GM08714 (cell line): ENCODE measurements around the gene GCHFR.

Experiments used
- H3K4me3 ChIP-seq: fragments of 200-500 bp; sonication (Bioruptor generic); 2 replicates; pipeline ENCODE4 v1.5.1; 2014; ENCODE audit warnings: mild to moderate bottlenecking, low read length, inconsistent platforms
- ZNF274 ChIP-seq: IDR thresholded peaks from 2 replicates; pipeline ENCODE4 v1.6.1; 2012; ENCODE audit warnings: mild to moderate bottlenecking, low read depth, low read length

Gene GCHFR

DNA sequence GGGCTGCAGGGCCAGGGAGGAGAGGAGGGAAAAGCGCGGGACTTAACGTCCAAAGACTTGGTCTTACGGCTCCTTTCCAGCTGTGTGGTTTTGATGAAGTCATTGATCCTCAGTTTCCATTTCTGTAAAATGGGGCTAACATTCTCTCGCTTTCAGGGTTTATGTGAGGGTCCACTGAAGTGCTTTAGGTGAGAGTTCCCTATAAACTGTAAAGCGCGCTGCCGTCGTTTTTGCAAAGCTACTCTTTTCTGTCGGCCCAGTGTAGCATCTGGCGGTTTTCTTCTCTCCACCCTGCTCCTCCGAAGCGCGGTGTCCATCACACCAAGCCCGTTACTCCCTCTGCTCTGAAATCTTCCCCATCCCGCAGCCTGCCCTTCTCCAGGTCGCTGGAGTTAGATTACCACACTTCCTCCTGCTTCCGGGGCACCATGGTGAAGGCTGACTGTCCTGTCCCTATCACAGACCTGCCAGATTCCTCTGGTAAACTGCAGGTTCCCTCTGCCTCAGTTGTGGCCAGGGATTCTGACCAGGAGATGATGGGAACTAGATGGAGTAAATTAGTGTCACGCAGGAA is 44.1 kb downstream of the GCHFR start:
- no peak for TF ChIP-seq ZNF274

DNA sequence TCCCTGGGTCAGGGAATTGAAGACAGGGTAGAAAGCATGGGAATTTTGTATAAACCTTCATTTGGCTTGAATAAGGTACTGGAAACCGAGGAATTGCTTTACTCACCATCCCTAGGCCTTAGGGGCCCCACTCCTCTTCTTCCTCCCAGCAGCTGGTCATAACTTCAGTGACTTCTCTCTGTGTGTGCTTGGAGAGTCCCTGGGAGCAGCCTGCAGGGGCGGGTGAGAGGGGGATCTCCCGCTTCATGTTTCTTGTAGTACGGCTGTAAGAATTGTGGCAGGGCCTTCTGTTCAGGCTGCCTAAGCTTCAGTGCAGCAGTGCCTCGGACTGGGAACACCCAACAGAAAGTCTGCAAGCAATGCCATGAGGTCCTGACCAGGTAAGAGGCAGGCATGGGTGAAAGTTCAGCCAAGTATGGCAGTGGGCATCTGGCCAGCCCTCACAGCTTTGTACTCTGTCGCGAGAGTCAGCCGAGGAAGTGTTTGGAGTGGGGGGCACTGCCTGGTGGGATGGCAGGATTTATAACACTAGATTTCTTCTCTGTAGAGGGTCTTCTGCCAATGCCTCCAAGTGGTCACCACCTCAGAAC is 45.1 kb downstream of the GCHFR start:
- no peak for TF ChIP-seq ZNF274
- no peak overlapping the region; the same call in 1 of the 2 replicates for H3K4me3 ChIP-seq

More for the DNA sequence above, 44.1 kb downstream of the GCHFR start:
- H3K4me3 ChIP-seq, result peak overlapping the region; percentile 78

DNA sequence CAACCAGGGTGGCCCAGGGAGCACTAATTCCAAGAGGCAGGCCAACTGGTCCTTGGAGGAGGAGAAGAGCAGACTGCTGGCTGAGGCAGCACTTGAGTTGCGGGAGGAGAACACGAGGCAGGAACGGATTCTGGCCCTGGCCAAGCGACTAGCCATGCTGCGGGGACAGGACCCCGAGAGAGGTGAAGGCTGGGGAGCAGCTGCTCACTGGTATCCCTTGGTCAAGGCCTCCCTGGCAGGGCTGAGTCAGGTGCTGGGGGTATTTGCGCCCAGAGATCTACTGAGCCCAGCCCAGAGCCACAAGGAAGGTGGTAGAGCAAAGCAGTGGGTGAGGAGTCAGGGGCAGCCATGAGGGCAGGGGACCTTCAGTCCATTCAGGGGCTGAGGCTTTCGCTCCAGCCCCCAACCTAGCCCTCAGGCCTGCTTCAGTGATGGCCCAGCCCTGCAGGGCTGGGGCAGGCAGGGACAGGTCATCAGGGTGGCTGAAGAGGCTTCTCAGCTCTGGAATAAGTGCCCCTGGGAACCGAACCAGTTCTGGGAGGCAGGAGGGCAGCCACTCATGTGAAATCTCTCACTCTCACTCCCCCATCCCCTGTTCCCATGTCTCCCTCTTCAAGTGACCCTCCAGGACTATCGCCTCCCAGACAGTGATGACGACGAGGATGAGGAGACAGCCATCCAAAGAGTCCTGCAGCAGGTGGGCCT is 49.0 kb downstream of the GCHFR start:
- no peak for TF ChIP-seq ZNF274

DNA sequence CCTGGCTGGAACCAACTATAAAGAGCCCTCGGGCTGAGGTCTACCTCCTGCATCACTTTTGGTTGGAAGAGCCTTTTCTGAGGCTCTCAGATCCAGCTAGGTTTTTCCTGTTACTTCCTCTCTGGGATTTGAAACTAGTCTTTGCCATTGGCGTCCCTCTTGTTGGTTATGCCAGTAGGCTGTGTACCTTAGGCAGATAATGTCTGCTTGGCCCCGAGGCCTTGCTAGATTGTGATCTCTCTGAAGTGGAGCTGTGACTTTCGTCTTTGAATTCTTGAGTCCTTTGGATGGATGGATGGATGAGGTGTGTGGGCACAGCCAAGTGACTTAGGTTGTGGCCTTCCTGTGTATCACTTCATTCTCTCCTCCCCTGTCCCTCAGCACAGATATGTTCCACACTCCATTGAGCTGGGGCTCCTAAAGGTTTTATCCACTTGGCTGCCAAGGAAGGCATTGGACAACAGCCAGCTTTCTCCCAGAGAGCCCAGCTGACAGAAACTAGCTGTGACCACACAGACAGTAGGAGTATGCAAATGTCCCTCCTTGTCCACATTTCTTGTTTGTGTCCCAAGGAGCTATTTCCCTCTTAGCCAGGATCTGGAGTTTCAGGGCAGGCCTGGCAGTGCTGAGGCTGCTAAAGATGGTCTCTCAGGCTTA is 51.3 kb downstream of the GCHFR start:
- no peak for TF ChIP-seq ZNF274

More for the DNA sequence above, 49.0 kb downstream of the GCHFR start:
- H3K4me3 ChIP-seq, result no peak overlapping the region

More for the DNA sequence above, 51.3 kb downstream of the GCHFR start:
- H3K4me3 ChIP-seq, result no peak overlapping the region
